DOHH2 (cell line): ENCODE data around the gene RMND5A.

Experiments used
- H3F3A ChIP-seq: fragments of 200-600 bp; sonication (generic), shearing (Covaris generic); 2 replicates; pipeline ENCODE4 v1.6.0; 2016; ENCODE audit warnings: antibody characterized with exemption, mild to moderate bottlenecking; ENCODE audit not compliant: control insufficient read depth, insufficient read depth
- H3K27ac ChIP-seq: fragments of 200-600 bp; sonication (generic); 2 replicates; pipeline ENCODE4 v1.5.1; 2014; ENCODE audit warnings: low read depth, mild to moderate bottlenecking, low read length, moderate library complexity
- H3K27me3 ChIP-seq: fragments of 200-600 bp; sonication (generic); 2 replicates; pipeline ENCODE4 v1.6.1; 2014; ENCODE audit warnings: mild to moderate bottlenecking, low read length, mixed read lengths; ENCODE audit not compliant: control insufficient read depth
- H3K36me3 ChIP-seq: fragments of 200-600 bp; sonication (generic); 2 replicates; pipeline ENCODE4 v1.6.1; 2014; ENCODE audit warnings: mild to moderate bottlenecking, low read length, moderate library complexity, mixed read lengths; ENCODE audit not compliant: control insufficient read depth
- H3K4me1 ChIP-seq: fragments of 200-600 bp; sonication (generic); 2 replicates; pipeline ENCODE4 v1.6.1; 2014; ENCODE audit warnings: mild to moderate bottlenecking, low read length, mixed read lengths; ENCODE audit not compliant: control insufficient read depth
- H3K4me2 ChIP-seq: fragments of 200-600 bp; sonication (generic); 2 replicates; pipeline ENCODE4 v1.6.0; 2014; ENCODE audit warnings: mild to moderate bottlenecking, low read length, moderate library complexity
- H3K4me3 ChIP-seq: fragments of 200-600 bp; sonication (generic); 2 replicates; pipeline ENCODE4 v1.5.1; 2014; ENCODE audit warnings: mild to moderate bottlenecking, low read length, mixed read lengths
- H3K79me2 ChIP-seq: fragments of 200-600 bp; sonication (generic); 2 replicates; pipeline ENCODE4 v1.6.1; 2014; ENCODE audit warnings: mild to moderate bottlenecking, low read length, mixed read lengths; ENCODE audit not compliant: control insufficient read depth
- H3K9me2 ChIP-seq: fragments of 200-600 bp; sonication (generic); replicated peaks from 2 replicates; pipeline ENCODE4 v1.6.1; 2014; ENCODE audit warnings: mild to moderate bottlenecking, low read length, mixed read lengths; ENCODE audit not compliant: control insufficient read depth
- H3K9me3 ChIP-seq: fragments of 200-600 bp; sonication (generic); 2 replicates; pipeline ENCODE4 v1.6.1; 2014; ENCODE audit warnings: antibody characterized with exemption, low read length, mixed read lengths; ENCODE audit not compliant: control insufficient read depth, insufficient read depth
- H4K20me1 ChIP-seq: fragments of 200-600 bp; sonication (generic); 2 replicates; pipeline ENCODE4 v1.6.0; 2014; ENCODE audit warnings: low read depth, mild to moderate bottlenecking, antibody characterized with exemption, low read length, moderate library complexity; ENCODE audit not compliant: control insufficient read depth, insufficient read depth
- CTCF ChIP-seq: fragments of 200-600 bp; sonication (generic); IDR thresholded peaks from one replicate; pipeline ENCODE4 v1.5.1; 2014; ENCODE audit warnings: antibody characterized with exemption, mild to moderate bottlenecking, low read depth, low read length; ENCODE audit not compliant: poor library complexity, severe bottlenecking
- EZH2phosphoT487 ChIP-seq: fragments of 200-600 bp; sonication (generic); IDR thresholded peaks from 2 replicates; pipeline ENCODE4 v1.6.1; 2017; ENCODE audit warnings: borderline replicate concordance, mild to moderate bottlenecking, antibody characterized with exemption, low read length, moderate library complexity, mixed read lengths

Gene RMND5A

GRCh38 chr2:86685351-86685750 is 34.7 kb upstream of the RMND5A start:
- Histone ChIP-seq H3K36me3 (no peaks in the 10 kb centered on the region), H3F3A (no peaks in the 10 kb centered on the region), H3K9me3 (no peaks in the 10 kb centered on the region), H3K4me2 (no peak overlapping the region), H3K4me3 (no peak overlapping the region), H3K27me3 (no peaks in the 10 kb centered on the region), H3K79me2 (no peaks in the 10 kb centered on the region), H4K20me1 (no peaks in the 10 kb centered on the region), H3K4me1 (no peaks in the 10 kb centered on the region), H3K27ac (no peak overlapping the region), H3K9me2 (no peaks in the 10 kb centered on the region)
- no peak for TF ChIP-seq CTCF
- TF ChIP-seq EZH2phosphoT487, result no peak

- Histone ChIP-seq H3K4me1 (no peaks in the 10 kb centered on the region), H3K4me3 (no peak overlapping the region), H3F3A (no peaks in the 10 kb centered on the region), H3K27me3 (no peaks in the 10 kb centered on the region), H3K4me2 (no peak overlapping the region), H3K9me3 (no peaks in the 10 kb centered on the region), H3K27ac (no peak overlapping the region), H3K79me2 (no peaks in the 10 kb centered on the region), H3K9me2 (no peaks in the 10 kb centered on the region), H4K20me1 (no peaks in the 10 kb centered on the region), H3K36me3 (no peaks in the 10 kb centered on the region)
- no peak for TF ChIP-seq CTCF
Observed at GRCh38 chr2:86686460-86686859, 33.6 kb upstream of the RMND5A start.

- Histone ChIP-seq H3F3A (no peaks in the 10 kb centered on the region), H3K79me2 (no peaks in the 10 kb centered on the region), H3K4me3 (no peak overlapping the region), H3K27me3 (no peaks in the 10 kb centered on the region), H3K9me2 (no peaks in the 10 kb centered on the region), H3K9me3 (no peaks in the 10 kb centered on the region), H3K4me2 (no peak overlapping the region), H3K4me1 (no peaks in the 10 kb centered on the region), H4K20me1 (no peaks in the 10 kb centered on the region), H3K36me3 (no peaks in the 10 kb centered on the region), H3K27ac (no peak overlapping the region)
- TF ChIP-seq CTCF (no peak), EZH2phosphoT487 (no peak)
Observed at GRCh38 chr2:86686905-86687304, 33.2 kb upstream of the RMND5A start.

- TF ChIP-seq EZH2phosphoT487, result no peak
- no peak for TF ChIP-seq CTCF
- H3K27ac ChIP-seq, result no peak overlapping the region
- no peaks in the 10 kb centered on the region for H3K36me3 ChIP-seq
- no peaks in the 10 kb centered on the region for H3K9me2 ChIP-seq
- no peaks in the 10 kb centered on the region for H3F3A ChIP-seq
- H3K9me3 ChIP-seq, result no peaks in the 10 kb centered on the region; the same call in 1 of the 2 replicates
- H3K27me3 ChIP-seq, result no peaks in the 10 kb centered on the region
- no peak overlapping the region for H3K4me2 ChIP-seq
- no peaks in the 10 kb centered on the region for H3K4me1 ChIP-seq
- no peaks in the 10 kb centered on the region for H3K79me2 ChIP-seq
- H4K20me1 ChIP-seq, result no peaks in the 10 kb centered on the region
- no peak overlapping the region for H3K4me3 ChIP-seq
Observed at GRCh38 chr2:86695053-86695691, 24.9 kb upstream of the RMND5A start.
